Loucy (cell line): ENCODE measurements around the gene NOC3L.

Experiments
- H2AFZ ChIP-seq: fragments of 200-600 bp; sonication (generic); 2 replicates; pipeline ENCODE4 v1.6.0; 2016; ENCODE audit warnings: antibody characterized with exemption, mild to moderate bottlenecking, low read length, moderate library complexity
- H3F3A ChIP-seq: fragments of 200-600 bp; 2 replicates; pipeline ENCODE4 v1.6.0; 2016; ENCODE audit warnings: antibody characterized with exemption, low read depth, mild to moderate bottlenecking
- H3K27me3 ChIP-seq: fragments of 200-600 bp; sonication (generic); 2 replicates; pipeline ENCODE4 v1.6.1; 2014; ENCODE audit warnings: low read length, mild to moderate bottlenecking; ENCODE audit not compliant: insufficient read depth, poor library complexity, severe bottlenecking
- H3K36me3 ChIP-seq: fragments of 200-600 bp; sonication (generic); 2 replicates; pipeline ENCODE4 v1.6.1; 2016; ENCODE audit warnings: low read length; ENCODE audit not compliant: insufficient read depth
- H3K4me1 ChIP-seq: fragments of 200-600 bp; sonication (generic); 2 replicates; pipeline ENCODE4 v1.5.1; 2014; ENCODE audit warnings: low read length, mild to moderate bottlenecking; ENCODE audit not compliant: insufficient read depth, poor library complexity, severe bottlenecking
- H3K4me2 ChIP-seq: fragments of 200-600 bp; sonication (generic); 2 replicates; pipeline ENCODE4 v1.6.0; 2014; ENCODE audit warnings: antibody characterized with exemption, low read length, low read depth, mild to moderate bottlenecking; ENCODE audit not compliant: poor library complexity, severe bottlenecking
- H3K4me3 ChIP-seq: fragments of 200-600 bp; sonication (generic); 2 replicates; pipeline ENCODE4 v1.5.1; 2014; ENCODE audit warnings: low read length, mild to moderate bottlenecking, mixed read lengths; ENCODE audit not compliant: poor library complexity, severe bottlenecking
- H3K79me2 ChIP-seq: fragments of 200-600 bp; sonication (generic); 2 replicates; pipeline ENCODE4 v1.6.1; 2014; ENCODE audit warnings: low read length; ENCODE audit not compliant: insufficient read depth
- H3K9ac ChIP-seq: fragments of 200-600 bp; sonication (generic); 2 replicates; pipeline ENCODE4 v1.6.0; 2014; ENCODE audit warnings: mild to moderate bottlenecking, low read depth, low read length, moderate library complexity; ENCODE audit not compliant: poor library complexity, severe bottlenecking
- H3K9me2 ChIP-seq: fragments of 200-600 bp; sonication (generic); replicated peaks from 2 replicates; pipeline ENCODE4 v1.6.1; 2016; ENCODE audit warnings: low read depth, low read length, mixed read lengths
- H3K9me3 ChIP-seq: fragments of 200-600 bp; sonication (generic); 2 replicates; pipeline ENCODE4 v1.6.1; 2014; ENCODE audit warnings: mild to moderate bottlenecking, antibody characterized with exemption, low read length, low read depth; ENCODE audit not compliant: insufficient read depth
- H4K20me1 ChIP-seq: fragments of 200-600 bp; sonication (generic); 2 replicates; pipeline ENCODE4 v1.6.0; 2014; ENCODE audit warnings: antibody characterized with exemption, low read length, mild to moderate bottlenecking; ENCODE audit not compliant: insufficient read depth, poor library complexity, severe bottlenecking
- EZH2phosphoT487 ChIP-seq: fragments of 200-600 bp; IDR thresholded peaks from 2 replicates; pipeline ENCODE4 v1.6.1; 2018; ENCODE audit warnings: antibody characterized with exemption, mild to moderate bottlenecking, moderate library complexity, borderline replicate concordance
- TF ChIP-seq, protein P1 (sequence below): fragments of 200-600 bp; sonication (generic); conservative IDR thresholded peaks from 2 replicates; pipeline ENCODE4 v1.5.1; 2014; ENCODE audit warnings: mild to moderate bottlenecking, antibody characterized with exemption, low read length

NOC3L gene

DNA sequence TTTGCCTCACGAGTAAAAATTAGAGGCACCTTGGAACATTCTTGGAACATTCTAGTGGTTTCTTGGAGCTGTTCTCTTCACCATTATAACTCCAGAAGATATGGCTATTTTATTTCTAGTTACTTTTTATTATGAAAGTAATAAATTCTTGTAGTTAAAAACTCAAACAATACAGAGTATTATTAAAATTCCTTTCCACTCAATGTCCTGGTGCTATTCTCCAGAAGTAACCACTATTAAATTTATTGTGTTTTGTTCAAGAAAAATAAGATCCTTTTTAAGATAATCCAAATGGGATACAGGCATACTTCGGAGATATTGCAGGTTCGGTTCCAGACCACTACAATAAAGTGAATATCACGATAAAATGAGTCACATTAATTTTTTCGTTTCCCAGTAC is 68.6 kb downstream of the NOC3L start:
- no peaks in the 10 kb centered on the region for H3F3A ChIP-seq
- no peaks in the 10 kb centered on the region for H3K36me3 ChIP-seq
- H4K20me1 ChIP-seq = no peaks in the 10 kb centered on the region
- no peak overlapping the region for H3K4me2 ChIP-seq
- TF ChIP-seq EZH2phosphoT487 = no peak
- no peak overlapping the region for H3K4me3 ChIP-seq
- H3K9me2 ChIP-seq = no peaks in the 10 kb centered on the region
- H3K9ac ChIP-seq = no peak overlapping the region
- peaks cover 25% of the 10 kb centered on the region for H3K27me3 ChIP-seq
- H3K4me1 ChIP-seq = peaks cover 20% of the 10 kb centered on the region
- no peaks in the 10 kb centered on the region for H3K79me2 ChIP-seq
- H3K9me3 ChIP-seq = no peaks in the 10 kb centered on the region
- H2AFZ ChIP-seq = no peak overlapping the region

- Histone ChIP-seq H3K27me3 (peaks cover 24% of the 10 kb centered on the region), H3K9me3 (no peaks in the 10 kb centered on the region), H2AFZ (no peak overlapping the region), H3K4me2 (no peak overlapping the region), H4K20me1 (no peaks in the 10 kb centered on the region), H3K4me1 (peaks cover 11% of the 10 kb centered on the region), H3K36me3 (no peaks in the 10 kb centered on the region), H3K9ac (no peak overlapping the region), H3F3A (no peaks in the 10 kb centered on the region), H3K9me2 (no peaks in the 10 kb centered on the region), H3K79me2 (no peaks in the 10 kb centered on the region), H3K4me3 (no peak overlapping the region)
- no peak for TF ChIP-seq EZH2phosphoT487
- TF ChIP-seq, protein P1, sequence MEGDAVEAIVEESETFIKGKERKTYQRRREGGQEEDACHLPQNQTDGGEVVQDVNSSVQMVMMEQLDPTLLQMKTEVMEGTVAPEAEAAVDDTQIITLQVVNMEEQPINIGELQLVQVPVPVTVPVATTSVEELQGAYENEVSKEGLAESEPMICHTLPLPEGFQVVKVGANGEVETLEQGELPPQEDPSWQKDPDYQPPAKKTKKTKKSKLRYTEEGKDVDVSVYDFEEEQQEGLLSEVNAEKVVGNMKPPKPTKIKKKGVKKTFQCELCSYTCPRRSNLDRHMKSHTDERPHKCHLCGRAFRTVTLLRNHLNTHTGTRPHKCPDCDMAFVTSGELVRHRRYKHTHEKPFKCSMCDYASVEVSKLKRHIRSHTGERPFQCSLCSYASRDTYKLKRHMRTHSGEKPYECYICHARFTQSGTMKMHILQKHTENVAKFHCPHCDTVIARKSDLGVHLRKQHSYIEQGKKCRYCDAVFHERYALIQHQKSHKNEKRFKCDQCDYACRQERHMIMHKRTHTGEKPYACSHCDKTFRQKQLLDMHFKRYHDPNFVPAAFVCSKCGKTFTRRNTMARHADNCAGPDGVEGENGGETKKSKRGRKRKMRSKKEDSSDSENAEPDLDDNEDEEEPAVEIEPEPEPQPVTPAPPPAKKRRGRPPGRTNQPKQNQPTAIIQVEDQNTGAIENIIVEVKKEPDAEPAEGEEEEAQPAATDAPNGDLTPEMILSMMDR = no peak
Measured at GRCh38 chr10:94293354-94293753, 69.4 kb downstream of the NOC3L start.

DNA sequence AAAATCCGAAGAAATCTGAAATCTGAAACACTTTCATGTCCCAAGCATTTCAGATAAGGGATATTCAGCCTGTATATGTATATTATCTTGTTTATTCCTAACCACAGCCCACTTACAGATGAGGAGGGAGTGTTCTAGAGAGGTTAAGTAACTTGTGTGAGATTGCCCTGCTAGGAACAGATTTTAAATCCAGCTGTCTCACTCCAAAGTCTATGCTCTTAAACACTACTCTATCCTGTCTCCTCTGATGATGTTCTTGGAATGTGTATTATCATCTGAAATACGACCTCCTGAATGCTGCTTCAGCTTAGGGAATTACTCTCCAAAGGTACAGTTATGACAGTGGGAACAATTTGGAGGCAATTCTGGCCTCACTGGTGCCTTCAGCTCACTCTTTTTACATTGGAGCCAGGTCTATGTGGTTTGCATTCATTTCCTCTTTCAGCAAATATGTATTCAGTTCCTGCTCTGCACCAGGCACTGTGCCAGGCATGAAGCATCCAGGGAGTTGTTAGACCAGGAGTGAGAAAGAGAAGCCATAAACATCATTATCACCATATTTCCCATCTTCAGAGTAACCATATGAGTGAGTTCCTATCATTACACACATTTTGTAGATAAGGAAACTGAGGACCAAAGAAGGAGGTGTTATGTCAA is 70.2 kb downstream of the NOC3L start:
- Histone ChIP-seq H2AFZ (no peak overlapping the region), H3K4me1 (peaks cover 9% of the 10 kb centered on the region), H3K27me3 (peaks cover 16% of the 10 kb centered on the region), H3K9ac (no peak overlapping the region), H3K9me3 (no peaks in the 10 kb centered on the region), H3K79me2 (no peaks in the 10 kb centered on the region), H3K9me2 (no peaks in the 10 kb centered on the region), H4K20me1 (no peaks in the 10 kb centered on the region), H3K4me3 (no peak overlapping the region), H3K4me2 (no peak overlapping the region), H3F3A (no peaks in the 10 kb centered on the region), H3K36me3 (no peaks in the 10 kb centered on the region)
- TF ChIP-seq, protein P1 = no peak
- TF ChIP-seq EZH2phosphoT487 = no peak
